OCI-LY1 (cell line): ENCODE measurements around the gene ATP9B.
"Not testable (repeated sequence)": the region's sequence is repeated elsewhere in the genome, so short reads cannot be mapped to it uniquely, and the experiment has no call there.

Experiments used
- H2AFZ ChIP-seq: fragments of 200-600 bp; sonication (generic), shearing (Covaris generic); 2 replicates; pipeline ENCODE4 v1.6.0; 2014; ENCODE audit warnings: antibody characterized with exemption, mild to moderate bottlenecking, low read length
- H3F3A ChIP-seq: fragments of 200-600 bp; sonication (generic), shearing (Covaris generic); 2 replicates; pipeline ENCODE4 v1.6.0; 2014; ENCODE audit warnings: mild to moderate bottlenecking, antibody characterized with exemption, low read length, moderate library complexity; ENCODE audit not compliant: insufficient read depth
- H3K27ac ChIP-seq: fragments of 200-600 bp; sonication (generic); 2 replicates; pipeline ENCODE4 v1.5.1; 2014; ENCODE audit warnings: low read length, mixed run types, mild to moderate bottlenecking, low read depth; ENCODE audit not compliant: poor library complexity, severe bottlenecking
- H3K27me3 ChIP-seq: fragments of 200-600 bp; sonication (generic); 2 replicates; pipeline ENCODE4 v1.6.0; 2014; ENCODE audit warnings: antibody characterized with exemption, mild to moderate bottlenecking, low read length, moderate library complexity; ENCODE audit not compliant: insufficient read depth
- H3K36me3 ChIP-seq: fragments of 200-600 bp; sonication (generic); 2 replicates; pipeline ENCODE4 v1.6.1; 2014; ENCODE audit warnings: mild to moderate bottlenecking, antibody characterized with exemption, low read length, moderate library complexity, mixed read lengths; ENCODE audit not compliant: insufficient read depth
- H3K4me1 ChIP-seq: fragments of 200-600 bp; sonication (generic); 2 replicates; pipeline ENCODE4 v1.5.1; 2014; ENCODE audit warnings: mild to moderate bottlenecking, low read length, moderate library complexity; ENCODE audit not compliant: insufficient read depth, severe bottlenecking
- H3K4me2 ChIP-seq: fragments of 200-600 bp; sonication (generic), shearing (Covaris generic); 2 replicates; pipeline ENCODE4 v1.6.1; 2014; ENCODE audit warnings: low read length
- H3K4me3 ChIP-seq: fragments of 200-600 bp; sonication (generic); 2 replicates; pipeline ENCODE4 v1.5.1; 2014; ENCODE audit warnings: low read length, low read depth, mild to moderate bottlenecking, mixed read lengths; ENCODE audit not compliant: poor library complexity, severe bottlenecking
- H3K79me2 ChIP-seq: fragments of 200-600 bp; shearing (Covaris generic); 2 replicates; pipeline ENCODE4 v1.6.1; 2016; ENCODE audit warnings: mixed run types, low read length, mixed read lengths; ENCODE audit not compliant: insufficient read depth
- H3K9ac ChIP-seq: fragments of 200-600 bp; sonication (generic), shearing (Covaris generic); 2 replicates; pipeline ENCODE4 v1.6.1; 2014; ENCODE audit warnings: mild to moderate bottlenecking, low read length, mixed read lengths
- H3K9me2 ChIP-seq: fragments of 200-600 bp; sonication (generic), shearing (Covaris generic); 2 replicates; pipeline ENCODE4 v1.6.1; 2014; ENCODE audit warnings: low read depth, mild to moderate bottlenecking, low read length, mixed read lengths
- H3K9me3 ChIP-seq: fragments of 200-600 bp; shearing (Covaris generic); 2 replicates; pipeline ENCODE4 v1.6.1; 2014; ENCODE audit warnings: low read length, mixed read lengths
- H4K20me1 ChIP-seq: fragments of 200-600 bp; sonication (generic), shearing (Covaris generic); 2 replicates; pipeline ENCODE4 v1.6.0; 2016; ENCODE audit warnings: mild to moderate bottlenecking, low read length; ENCODE audit not compliant: insufficient read depth
- CTCF ChIP-seq: fragments of 200-600 bp; sonication (generic), shearing (Covaris generic); IDR thresholded peaks from 2 replicates; pipeline ENCODE4 v1.5.1; 2017; ENCODE audit warnings: mild to moderate bottlenecking, antibody characterized with exemption, low read length, moderate library complexity, mixed read lengths
- EZH2 ChIP-seq: fragments of 200-600 bp; sonication (generic), shearing (Covaris generic); IDR thresholded peaks from 2 replicates; pipeline ENCODE4 v1.8.0; 2017; ENCODE audit warnings: borderline replicate concordance, mixed run types, mild to moderate bottlenecking, antibody characterized with exemption, low read length, moderate library complexity, mixed read lengths

The ATP9B gene

GRCh38 chr18:79326413-79327198 lies 257.4 kb downstream of the ATP9B start:
- no peaks in the 10 kb centered on the region for H3K9me3 ChIP-seq
- H3K9ac ChIP-seq: no peak overlapping the region
- no peaks in the 10 kb centered on the region for H3K79me2 ChIP-seq
- H3K27ac ChIP-seq: no peak overlapping the region
- no peak overlapping the region for H3K4me2 ChIP-seq
- no peaks in the 10 kb centered on the region for H4K20me1 ChIP-seq
- peaks cover 15% of the 10 kb centered on the region; the same call in 1 of the 2 replicates for H3K36me3 ChIP-seq
- no peak overlapping the region for H3K4me3 ChIP-seq
- no peaks in the 10 kb centered on the region for H3K4me1 ChIP-seq
- TF ChIP-seq EZH2: no peak
- no peak for TF ChIP-seq CTCF
- H3K27me3 ChIP-seq: no peaks in the 10 kb centered on the region
- no peaks in the 10 kb centered on the region for H3K9me2 ChIP-seq
- H2AFZ ChIP-seq: no peak overlapping the region
- no peaks in the 10 kb centered on the region for H3F3A ChIP-seq

- H3K9ac ChIP-seq: no peak overlapping the region
- no peaks in the 10 kb centered on the region for H3F3A ChIP-seq
- peaks cover 11% of the 10 kb centered on the region; the same call in 1 of the 2 replicates for H3K36me3 ChIP-seq
- H3K27ac ChIP-seq: no peak overlapping the region
- H3K4me1 ChIP-seq: no peaks in the 10 kb centered on the region
- H3K9me3 ChIP-seq: no peaks in the 10 kb centered on the region
- no peak overlapping the region for H3K4me2 ChIP-seq
- no peak overlapping the region for H2AFZ ChIP-seq
- TF ChIP-seq EZH2: no peak
- TF ChIP-seq CTCF: no peak
- no peaks in the 10 kb centered on the region for H3K27me3 ChIP-seq
- H3K79me2 ChIP-seq: no peaks in the 10 kb centered on the region
- H3K9me2 ChIP-seq: no peaks in the 10 kb centered on the region
- no peak overlapping the region for H3K4me3 ChIP-seq
- no peaks in the 10 kb centered on the region for H4K20me1 ChIP-seq
Measured at GRCh38 chr18:79327199-79327721, 258.1 kb downstream of the ATP9B start.

GRCh38 chr18:79327915-79328314 lies 258.7 kb downstream of the ATP9B start:
- not testable (repeated sequence) for H3F3A ChIP-seq, H3K9ac ChIP-seq, H4K20me1 ChIP-seq, H3K27ac ChIP-seq, H2AFZ ChIP-seq, H3K9me3 ChIP-seq, H3K27me3 ChIP-seq, H3K4me3 ChIP-seq, H3K9me2 ChIP-seq, H3K4me1 ChIP-seq, H3K79me2 ChIP-seq, H3K4me2 ChIP-seq
- peaks cover 12% of the 10 kb centered on the region; the same call in 1 of the 2 replicates for H3K36me3 ChIP-seq

- Histone ChIP-seq H3K4me1 (no peaks in the 10 kb centered on the region), H2AFZ (no peak overlapping the region), H3K9ac (no peak overlapping the region), H3K9me3 (no peaks in the 10 kb centered on the region), H3K36me3 (peaks cover 14% of the 10 kb centered on the region; the same call in 1 of the 2 replicates), H3K4me2 (no peak overlapping the region), H4K20me1 (no peaks in the 10 kb centered on the region), H3F3A (no peaks in the 10 kb centered on the region), H3K4me3 (no peak overlapping the region), H3K27ac (no peak overlapping the region), H3K27me3 (no peaks in the 10 kb centered on the region), H3K9me2 (no peaks in the 10 kb centered on the region), H3K79me2 (no peaks in the 10 kb centered on the region)
- no peak for TF ChIP-seq CTCF
- no peak for TF ChIP-seq EZH2
Measured at GRCh38 chr18:79328887-79329286, 259.7 kb downstream of the ATP9B start.
